ENCODE data around the gene SRRM2. TPM values are rescaled to one million over a fixed set of nuclear protein-coding genes. Genes with fewer than 3 reads are reported as not detected.

SRRM2 gene
- total and polyA plus RNA-seq, 2 experiments from 2014 or later = 42.6 to 202 TPM

- H3K9ac ChIP-seq = no peak overlapping the region
- no peaks in the 10 kb centered on the region for H3F3A ChIP-seq (ENCODE audit: insufficient read depth)
- WGBS, 2 experiments (ENCODE audit: low coverage in 1 of 2, low lambda C conversion rate in 2 of 2, missing lambda C conversion rate in 2 of 2) = 62 to 63% methylated on average over 17 to 20 of the region's 20 CpGs
- no peak overlapping the region for H3K4me3 ChIP-seq
- no peaks in the 10 kb centered on the region for H3K9me3 ChIP-seq (ENCODE audit: low read depth)
- peaks cover 43% of the 10 kb centered on the region; the same call in 1 of the 2 replicates for H3K27me3 ChIP-seq (replicated peaks; ENCODE audit: insufficient read depth)
- no peak overlapping the region for H3K4me2 ChIP-seq (ENCODE audit: unreplicated experiment)
- no peaks in the 10 kb centered on the region for H4K20me1 ChIP-seq (ENCODE audit: insufficient read depth)
- H3K4me1 ChIP-seq (ENCODE audit: insufficient read depth) = no peaks in the 10 kb centered on the region
- in situ Hi-C loops (cut with MboI) = no loop called here
- no peaks in the 10 kb centered on the region for H3K9me2 ChIP-seq (ENCODE audit: insufficient read depth)
- H3K36me3 ChIP-seq (ENCODE audit: low read depth) = no peaks in the 10 kb centered on the region
- no peak for DNase-seq
- H3K79me2 ChIP-seq (ENCODE audit: insufficient read depth) = no peaks in the 10 kb centered on the region
- no peak for TF ChIP-seq EZH2 (IDR thresholded peaks at IDR 0.05; ENCODE audit: insufficient read depth, poor library complexity, severe bottlenecking)
- no peak for TF ChIP-seq EZH2phosphoT487 (IDR thresholded peaks at IDR 0.05; ENCODE audit: insufficient read depth, low read depth)
- no peak overlapping the region for H3K27ac ChIP-seq
- H2AFZ ChIP-seq = no peak overlapping the region
Measured at GRCh38 chr16:2814551-2815298, 62.3 kb downstream of the SRRM2 start.

- Histone ChIP-seq H3K27ac (no peak overlapping the region), H3K36me3 (ENCODE audit: low read depth) (no peaks in the 10 kb centered on the region), H3F3A (ENCODE audit: insufficient read depth) (no peaks in the 10 kb centered on the region), H3K27me3 (replicated peaks; ENCODE audit: insufficient read depth) (peaks cover 43% of the 10 kb centered on the region; the same call in 1 of the 2 replicates), H3K4me2 (ENCODE audit: unreplicated experiment) (no peak overlapping the region), H4K20me1 (ENCODE audit: insufficient read depth) (no peaks in the 10 kb centered on the region), H3K9me2 (ENCODE audit: insufficient read depth) (no peaks in the 10 kb centered on the region), H3K9ac (no peak overlapping the region), H3K4me3 (no peak overlapping the region), H3K9me3 (ENCODE audit: low read depth) (no peaks in the 10 kb centered on the region), H3K4me1 (ENCODE audit: insufficient read depth) (no peaks in the 10 kb centered on the region), H3K79me2 (ENCODE audit: insufficient read depth) (no peaks in the 10 kb centered on the region), H2AFZ (no peak overlapping the region)
- WGBS, 2 experiments (ENCODE audit: low coverage in 1 of 2, low lambda C conversion rate in 2 of 2, missing lambda C conversion rate in 2 of 2) = 61 to 67% methylated on average over 7 to 10 of the region's 10 CpGs
- no peak for DNase-seq
- TF ChIP-seq EZH2phosphoT487 (IDR thresholded peaks at IDR 0.05; ENCODE audit: insufficient read depth, low read depth) = no peak
- TF ChIP-seq EZH2 (IDR thresholded peaks at IDR 0.05; ENCODE audit: insufficient read depth, poor library complexity, severe bottlenecking) = no peak
- in situ Hi-C loops (cut with MboI) = no loop called here
Measured at GRCh38 chr16:2815299-2815771, 62.9 kb downstream of the SRRM2 start.

- Histone ChIP-seq H3K4me3 (no peak within 1 kb of the TSS), H3K4me1 (ENCODE audit: insufficient read depth) (no peaks in the 10 kb centered on the region), H3K36me3 (ENCODE audit: low read depth) (no peaks in the 10 kb centered on the region), H3K79me2 (ENCODE audit: insufficient read depth) (no peaks in the 10 kb centered on the region), H3K9me3 (ENCODE audit: low read depth) (no peaks in the 10 kb centered on the region), H4K20me1 (ENCODE audit: insufficient read depth) (no peaks in the 10 kb centered on the region), H3K27ac (no peak within 1 kb of the TSS), H3F3A (ENCODE audit: insufficient read depth) (no peaks in the 10 kb centered on the region), H2AFZ (no peak within 1 kb of the TSS), H3K9me2 (ENCODE audit: insufficient read depth) (no peaks in the 10 kb centered on the region), H3K4me2 (ENCODE audit: unreplicated experiment) (no peak within 1 kb of the TSS), H3K9ac (no peak within 1 kb of the TSS), H3K27me3 (replicated peaks; ENCODE audit: insufficient read depth) (peaks cover 41% of the 10 kb centered on the region)
- no peak for DNase-seq
- in situ Hi-C loops (cut with MboI) = no loop called here
- WGBS, 2 experiments (ENCODE audit: low coverage in 1 of 2, low lambda C conversion rate in 2 of 2, missing lambda C conversion rate in 2 of 2) = 53 to 56% methylated on average over 19 to 28 of the region's 28 CpGs
- TF ChIP-seq EZH2 (IDR thresholded peaks at IDR 0.05; ENCODE audit: insufficient read depth, poor library complexity, severe bottlenecking) (no peak), EZH2phosphoT487 (IDR thresholded peaks at IDR 0.05; ENCODE audit: insufficient read depth, low read depth) (no peak)
Measured at GRCh38 chr16:2816751-2817339, 64.4 kb downstream of the SRRM2 start, which contains the start of gene PRSS21. PRSS21 (plus strand) TSS chr16:2817237; CDS start chr16:2817269, 32 bp downstream.

- Histone ChIP-seq H3F3A (ENCODE audit: insufficient read depth) (no peaks in the 10 kb centered on the region), H3K9me2 (ENCODE audit: insufficient read depth) (no peaks in the 10 kb centered on the region), H3K27me3 (replicated peaks; ENCODE audit: insufficient read depth) (peaks cover 46% of the 10 kb centered on the region), H3K9ac (no peak overlapping the region), H3K4me2 (ENCODE audit: unreplicated experiment) (no peak overlapping the region), H2AFZ (no peak overlapping the region), H3K27ac (no peak overlapping the region), H3K4me1 (ENCODE audit: insufficient read depth) (no peaks in the 10 kb centered on the region), H3K79me2 (ENCODE audit: insufficient read depth) (no peaks in the 10 kb centered on the region), H4K20me1 (ENCODE audit: insufficient read depth) (no peaks in the 10 kb centered on the region), H3K9me3 (ENCODE audit: low read depth) (no peaks in the 10 kb centered on the region), H3K36me3 (ENCODE audit: low read depth) (no peaks in the 10 kb centered on the region), H3K4me3 (no peak overlapping the region)
- no peak for DNase-seq
- 71 to 86% methylated on average over 29 to 68 of the region's 68 CpGs for WGBS, 2 experiments (ENCODE audit: low coverage in 1 of 2, low lambda C conversion rate in 2 of 2, missing lambda C conversion rate in 2 of 2)
- TF ChIP-seq EZH2phosphoT487 (IDR thresholded peaks at IDR 0.05; ENCODE audit: insufficient read depth, low read depth) (no peak), EZH2 (IDR thresholded peaks at IDR 0.05; ENCODE audit: insufficient read depth, poor library complexity, severe bottlenecking) (no peak)
- in situ Hi-C loops (cut with MboI) = no loop called here
Measured at GRCh38 chr16:2817340-2818271, 65.2 kb downstream of the SRRM2 start.

All from GM23248 (cell line).